ENCODE measurements around the gene OR10J1. TPM values are rescaled to one million over a fixed set of nuclear protein-coding genes. Genes with fewer than 3 reads are reported as not detected.

The OR10J1 gene
- total and polyA plus RNA-seq, 2 experiments from 2014 or later: not detected

DNA sequence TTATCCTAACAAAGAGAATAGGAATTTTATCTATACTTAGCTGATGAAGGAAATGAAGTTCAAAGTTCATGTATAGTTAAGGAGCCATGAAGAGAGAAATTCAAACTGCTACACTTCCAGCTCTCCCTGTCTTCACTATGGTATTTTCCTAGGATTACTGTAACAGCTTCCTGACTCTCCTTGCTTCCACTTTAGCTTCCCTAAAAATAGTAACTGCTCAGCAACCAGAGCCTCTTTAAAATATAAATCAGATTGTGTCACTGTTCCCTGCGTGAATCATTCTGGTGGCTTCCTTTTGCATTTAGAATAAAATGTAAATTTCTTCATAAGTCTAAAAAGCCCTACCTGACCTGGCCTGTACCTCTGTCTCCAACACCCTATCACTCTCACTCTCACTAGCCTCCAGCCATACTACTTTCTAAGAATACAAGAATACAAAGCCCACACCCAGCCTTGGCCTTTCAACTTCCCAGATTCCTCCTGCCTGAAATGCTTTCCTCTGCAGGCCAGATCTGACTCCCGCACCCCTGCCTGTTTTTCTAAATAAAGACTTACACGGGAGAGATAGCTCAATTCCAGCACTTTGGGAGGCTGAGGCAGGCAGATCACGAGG is 30.5 kb downstream of the OR10J1 start:
- no peak overlapping the region for H2AFZ ChIP-seq
- H3F3A ChIP-seq (ENCODE audit: insufficient read depth): no peaks in the 10 kb centered on the region
- no peak overlapping the region for H3K4me3 ChIP-seq
- H3K9me2 ChIP-seq (ENCODE audit: insufficient read depth): no peaks in the 10 kb centered on the region
- no peak overlapping the region for H3K9ac ChIP-seq
- TF ChIP-seq EZH2phosphoT487 (IDR thresholded peaks at IDR 0.05; ENCODE audit: insufficient read depth, low read depth) (no peak), EZH2 (IDR thresholded peaks at IDR 0.05; ENCODE audit: insufficient read depth, poor library complexity, severe bottlenecking) (no peak)
- H3K79me2 ChIP-seq (ENCODE audit: insufficient read depth): no peaks in the 10 kb centered on the region
- 22 to 26% methylated on average over 4 of the region's 4 CpGs for whole genome bisulfite sequencing, 2 experiments (ENCODE audit: low coverage in 1 of 2, low lambda C conversion rate in 2 of 2, missing lambda C conversion rate in 2 of 2)
- DNase-seq: peak; percentile 5
- H3K4me2 ChIP-seq (ENCODE audit: unreplicated experiment): no peak overlapping the region
- H4K20me1 ChIP-seq (ENCODE audit: insufficient read depth): no peaks in the 10 kb centered on the region
- no peaks in the 10 kb centered on the region for H3K4me1 ChIP-seq (ENCODE audit: insufficient read depth)
- H3K27ac ChIP-seq: no peak overlapping the region
- H3K9me3 ChIP-seq (ENCODE audit: low read depth): no peaks in the 10 kb centered on the region
- no peaks in the 10 kb centered on the region for H3K27me3 ChIP-seq (replicated peaks; ENCODE audit: insufficient read depth)
- no peaks in the 10 kb centered on the region for H3K36me3 ChIP-seq (ENCODE audit: low read depth)
- in situ Hi-C loops (cut with MboI): no loop called here

DNA sequence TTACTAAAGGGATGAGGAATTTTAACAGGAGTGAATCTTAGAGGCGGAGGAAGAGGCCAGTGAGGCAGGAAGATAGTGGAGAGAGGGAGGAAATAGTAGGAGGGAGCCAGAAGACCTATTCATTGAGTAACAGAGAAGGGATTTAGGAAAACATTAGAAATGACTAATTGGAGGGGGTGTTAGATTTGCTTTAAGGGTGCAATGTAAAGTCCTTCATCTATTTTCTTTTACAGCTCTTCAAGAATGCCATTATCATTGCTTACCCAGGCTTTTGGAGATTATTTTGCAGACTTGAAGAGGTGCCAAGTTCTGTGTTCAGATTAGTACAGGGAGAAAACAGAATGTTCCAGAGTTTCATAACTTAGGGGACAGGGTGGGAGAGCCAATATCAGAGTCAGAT is 33.8 kb downstream of the OR10J1 start:
- no peak overlapping the region for H3K27ac ChIP-seq
- 15 to 20% methylated on average over 1 of the region's 1 CpG for WGBS, 2 experiments (ENCODE audit: low coverage in 1 of 2, low lambda C conversion rate in 2 of 2, missing lambda C conversion rate in 2 of 2)
- DNase-seq: peak; percentile 25
- TF ChIP-seq EZH2 (IDR thresholded peaks at IDR 0.05; ENCODE audit: insufficient read depth, poor library complexity, severe bottlenecking): no peak
- TF ChIP-seq EZH2phosphoT487 (IDR thresholded peaks at IDR 0.05; ENCODE audit: insufficient read depth, low read depth): no peak
- no peaks in the 10 kb centered on the region for H3K27me3 ChIP-seq (replicated peaks; ENCODE audit: insufficient read depth)
- no peaks in the 10 kb centered on the region for H3K9me3 ChIP-seq (ENCODE audit: low read depth)
- no peaks in the 10 kb centered on the region for H4K20me1 ChIP-seq (ENCODE audit: insufficient read depth)
- H3K36me3 ChIP-seq (ENCODE audit: low read depth): no peaks in the 10 kb centered on the region
- no peak overlapping the region for H3K4me3 ChIP-seq
- no peak overlapping the region for H3K9ac ChIP-seq
- in situ Hi-C loops (cut with MboI): no loop called here
- H3K4me1 ChIP-seq (ENCODE audit: insufficient read depth): no peaks in the 10 kb centered on the region
- no peak overlapping the region for H2AFZ ChIP-seq
- H3K9me2 ChIP-seq (ENCODE audit: insufficient read depth): no peaks in the 10 kb centered on the region
- H3K79me2 ChIP-seq (ENCODE audit: insufficient read depth): no peaks in the 10 kb centered on the region
- H3F3A ChIP-seq (ENCODE audit: insufficient read depth): no peaks in the 10 kb centered on the region
- H3K4me2 ChIP-seq (ENCODE audit: unreplicated experiment): no peak overlapping the region

DNA sequence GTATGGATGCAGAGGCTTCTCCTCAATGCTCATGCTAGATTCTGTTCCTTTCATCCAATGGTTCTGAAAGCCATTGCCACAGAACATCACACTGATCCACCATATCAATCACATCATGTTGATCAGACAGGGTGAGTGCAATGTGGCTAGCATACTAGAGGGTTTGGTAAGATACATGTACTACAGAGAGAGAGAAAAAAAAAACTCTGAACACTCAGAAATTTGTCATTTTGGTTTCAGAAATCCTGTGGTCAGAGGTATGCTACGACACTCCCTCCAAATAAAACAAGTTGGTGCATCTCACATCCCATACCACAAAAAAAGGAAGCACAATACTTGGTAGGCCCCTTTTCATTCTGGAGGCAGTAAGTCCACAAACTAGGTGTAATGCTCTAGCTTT is 35.4 kb downstream of the OR10J1 start:
- no peaks in the 10 kb centered on the region for H3K27me3 ChIP-seq (replicated peaks; ENCODE audit: insufficient read depth)
- H3K9me2 ChIP-seq (ENCODE audit: insufficient read depth): no peaks in the 10 kb centered on the region
- no peaks in the 10 kb centered on the region for H3K9me3 ChIP-seq (ENCODE audit: low read depth)
- no peaks in the 10 kb centered on the region for H3K4me1 ChIP-seq (ENCODE audit: insufficient read depth)
- H3K4me2 ChIP-seq (ENCODE audit: unreplicated experiment): no peak overlapping the region
- H3F3A ChIP-seq (ENCODE audit: insufficient read depth): no peaks in the 10 kb centered on the region
- no peaks in the 10 kb centered on the region for H4K20me1 ChIP-seq (ENCODE audit: insufficient read depth)
- no peak for DNase-seq
- no peak overlapping the region for H2AFZ ChIP-seq
- no peak overlapping the region for H3K9ac ChIP-seq
- no peaks in the 10 kb centered on the region for H3K36me3 ChIP-seq (ENCODE audit: low read depth)
- TF ChIP-seq EZH2 (IDR thresholded peaks at IDR 0.05; ENCODE audit: insufficient read depth, poor library complexity, severe bottlenecking): no peak
- no peak for TF ChIP-seq EZH2phosphoT487 (IDR thresholded peaks at IDR 0.05; ENCODE audit: insufficient read depth, low read depth)
- in situ Hi-C loops (cut with MboI): no loop called here
- 3 to 16% methylated on average over 1 of the region's 1 CpG for WGBS, 2 experiments (ENCODE audit: low coverage in 1 of 2, low lambda C conversion rate in 2 of 2, missing lambda C conversion rate in 2 of 2)
- no peak overlapping the region for H3K4me3 ChIP-seq
- no peak overlapping the region for H3K27ac ChIP-seq
- H3K79me2 ChIP-seq (ENCODE audit: insufficient read depth): no peaks in the 10 kb centered on the region

DNA sequence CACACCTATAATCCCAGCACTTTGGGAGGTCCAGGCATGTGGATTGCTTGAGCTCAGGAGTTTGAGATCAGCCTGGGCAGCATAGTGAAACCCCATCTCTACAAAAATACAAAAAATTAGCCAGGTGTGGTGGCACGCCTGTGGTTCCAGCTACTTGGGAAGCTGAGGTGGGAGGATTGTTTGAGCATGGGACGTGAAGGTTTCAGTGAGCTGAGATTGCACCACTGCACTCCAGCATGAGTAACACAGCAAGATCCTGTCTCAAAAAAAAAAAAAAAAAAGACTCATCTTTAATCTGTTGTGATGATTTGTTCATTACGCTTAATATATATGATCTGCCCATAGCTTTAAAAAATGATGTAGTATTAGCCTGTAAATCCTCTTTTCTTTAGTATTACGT is 44.0 kb downstream of the OR10J1 start:
- Histone ChIP-seq H3K4me2 (ENCODE audit: unreplicated experiment) (no peak overlapping the region), H3K27ac (no peak overlapping the region), H3K9me3 (ENCODE audit: low read depth) (no peaks in the 10 kb centered on the region), H4K20me1 (ENCODE audit: insufficient read depth) (no peaks in the 10 kb centered on the region), H3K36me3 (ENCODE audit: low read depth) (no peaks in the 10 kb centered on the region), H2AFZ (no peak overlapping the region), H3K4me3 (no peak overlapping the region), H3K79me2 (ENCODE audit: insufficient read depth) (no peaks in the 10 kb centered on the region), H3K9ac (no peak overlapping the region), H3K9me2 (ENCODE audit: insufficient read depth) (no peaks in the 10 kb centered on the region), H3K4me1 (ENCODE audit: insufficient read depth) (no peaks in the 10 kb centered on the region), H3K27me3 (replicated peaks; ENCODE audit: insufficient read depth) (no peaks in the 10 kb centered on the region), H3F3A (ENCODE audit: insufficient read depth) (no peaks in the 10 kb centered on the region)
- 14 to 21% methylated on average over 4 of the region's 4 CpGs for WGBS, 2 experiments (ENCODE audit: low coverage in 1 of 2, low lambda C conversion rate in 2 of 2, missing lambda C conversion rate in 2 of 2)
- TF ChIP-seq EZH2phosphoT487 (IDR thresholded peaks at IDR 0.05; ENCODE audit: insufficient read depth, low read depth) (no peak), EZH2 (IDR thresholded peaks at IDR 0.05; ENCODE audit: insufficient read depth, poor library complexity, severe bottlenecking) (no peak)
- in situ Hi-C loops (cut with MboI): no loop called here
- peak; percentile 14 for DNase-seq

Other genes starting within 250 kb of the OR10J1 start
- gene ACKR1, start 234.8 kb upstream of the OR10J1 start, total RNA-seq (2014; rRNA removed; shearing (Covaris generic)): not detected in 2 replicates
- not detected in 2 replicates for gene ACKR1, start 234.8 kb upstream of the OR10J1 start, polyA plus RNA-seq (2016; fragmentation: Nextera tagmentation; extraction: Ambion mirVana)
- gene FCER1A, start 137.4 kb upstream of the OR10J1 start, total RNA-seq (2014; rRNA removed; shearing (Covaris generic)): not detected in 2 replicates
- not detected in 2 replicates for gene FCER1A, start 137.4 kb upstream of the OR10J1 start, polyA plus RNA-seq (2016; fragmentation: Nextera tagmentation; extraction: Ambion mirVana)
- not detected in 2 replicates for gene OR10J4, start 7.5 kb upstream of the OR10J1 start, total RNA-seq (2014; rRNA removed; shearing (Covaris generic))
- not detected in 2 replicates for gene OR10J4, start 7.5 kb upstream of the OR10J1 start, polyA plus RNA-seq (2016; fragmentation: Nextera tagmentation; extraction: Ambion mirVana)
- gene OR10J5, start 96.3 kb downstream of the OR10J1 start, total RNA-seq (2014; rRNA removed; shearing (Covaris generic)): not detected in 2 replicates
- not detected in 2 replicates for gene OR10J5, start 96.3 kb downstream of the OR10J1 start, polyA plus RNA-seq (2016; fragmentation: Nextera tagmentation; extraction: Ambion mirVana)
- not detected in 2 replicates for gene APCS, start 148.1 kb downstream of the OR10J1 start, total RNA-seq (2014; rRNA removed; shearing (Covaris generic))
- not detected in 2 replicates for gene APCS, start 148.1 kb downstream of the OR10J1 start, polyA plus RNA-seq (2016; fragmentation: Nextera tagmentation; extraction: Ambion mirVana)